ENCODE data around the gene MS4A18. TPM values are rescaled to one million over a fixed set of nuclear protein-coding genes. Genes with fewer than 3 reads are reported as not detected.

The MS4A18 gene
- total RNA-seq, 1 experiment from 2014 or later: not detected

DNA sequence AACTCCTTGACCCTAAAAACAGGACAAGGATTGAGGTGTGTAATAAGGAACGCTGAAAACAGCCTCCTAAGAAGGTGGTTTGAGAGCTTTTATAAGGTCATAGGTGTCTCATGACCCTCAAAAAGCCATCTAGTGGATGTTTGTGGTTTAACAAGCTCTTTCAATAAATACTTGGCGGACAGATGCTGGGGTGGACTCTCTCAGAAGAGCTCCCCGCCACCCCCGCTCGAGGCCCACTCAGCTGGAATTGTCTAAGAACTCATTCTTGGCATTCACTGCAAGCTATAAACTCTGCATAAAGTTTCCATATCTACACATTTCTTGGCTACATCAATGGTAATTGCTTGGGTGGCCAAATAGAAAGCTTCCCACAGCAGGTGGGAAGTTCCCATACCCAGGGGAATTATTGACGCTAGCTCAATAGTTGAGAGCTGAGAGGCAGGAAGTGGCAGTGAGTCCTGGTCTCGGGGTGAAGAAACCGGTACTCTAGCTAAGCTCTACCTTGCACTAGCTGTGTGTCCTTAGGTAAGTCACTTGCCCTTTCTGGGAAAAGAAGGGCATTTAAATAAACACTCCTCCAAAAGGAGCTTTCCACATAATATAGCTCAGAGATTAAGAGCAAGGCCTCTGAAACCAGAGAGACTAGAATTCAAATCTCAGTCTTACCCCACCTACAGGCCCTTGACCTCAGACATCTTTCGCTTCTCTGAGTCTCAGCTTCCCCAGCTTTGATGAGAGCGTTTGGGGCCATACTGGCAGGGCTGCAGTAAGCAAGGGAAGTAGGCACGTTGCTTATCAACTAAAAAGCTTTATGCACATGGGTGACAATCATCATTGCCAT, 38.6 kb downstream of the MS4A18 start:
- POLR2A ChIA-PET: no interaction called here
- intact Hi-C loops (cut with micrococcal nuclease): no loop called here
- Histone ChIP-seq H3K36me3 (ENCODE audit: control insufficient read depth in 1 of 2, insufficient read depth in 2 of 2, low read length in 2 of 2) (no peaks in the 10 kb centered on the region), H2AFZ (ENCODE audit: low read depth, low read length, poor library complexity, severe bottlenecking) (no peak overlapping the region), H3K4me3 (replicated peaks in 1 of 2; ENCODE audit: low read depth in 1 of 2, low read length in 2 of 2) (no peak overlapping the region), H3K9ac (ENCODE audit: low read length) (no peak overlapping the region), H3K4me2 (ENCODE audit: low read length) (no peak overlapping the region), H3K9me2 (ENCODE audit: insufficient read depth) (no peaks in the 10 kb centered on the region), H3K4me1 (ENCODE audit: control insufficient read depth in 1 of 2, insufficient read depth in 2 of 2, low read length in 2 of 2) (peaks cover 8 to 10% of the 10 kb centered on the region in 2 experiments; a peak in 2 of 4 replicates), H3K9me3 (ENCODE audit: control insufficient read depth in 1 of 2, insufficient read depth in 1 of 2, low read depth in 1 of 2, low read length in 2 of 2) (no peaks in the 10 kb centered on the region), H3K27me3 (ENCODE audit: insufficient read depth, low read length) (0 out of 2 replicates have a peak, but pooled peaks cover 5% of the 10 kb centered on the region), H3K79me2 (ENCODE audit: insufficient read depth, low read length) (no peaks in the 10 kb centered on the region), H3K27ac (ENCODE audit: low read depth, low read length) (no peak overlapping the region), H4K20me1 (ENCODE audit: insufficient read depth) (no peaks in the 10 kb centered on the region)
- CTCF ChIA-PET: interaction anchor here (0.6 to 4.3 kb wide), 20 partner anchors 9 to 498 kb away, joined by 3 to 31 read pairs (median 5); partner anchors contain the start of gene MS4A8
- no TSS peak for BruUV-seq (replicated peaks)
- DNase-seq (ENCODE audit: low read depth, low spot score): peak; percentile 7
- peak; percentile 49 for ATAC-seq
- no peak for TF ChIP-seq ELF1 (IDR thresholded peaks at IDR 0.05; ENCODE audit: borderline replicate concordance, low read depth)
- TF ChIP-seq, protein P1, sequence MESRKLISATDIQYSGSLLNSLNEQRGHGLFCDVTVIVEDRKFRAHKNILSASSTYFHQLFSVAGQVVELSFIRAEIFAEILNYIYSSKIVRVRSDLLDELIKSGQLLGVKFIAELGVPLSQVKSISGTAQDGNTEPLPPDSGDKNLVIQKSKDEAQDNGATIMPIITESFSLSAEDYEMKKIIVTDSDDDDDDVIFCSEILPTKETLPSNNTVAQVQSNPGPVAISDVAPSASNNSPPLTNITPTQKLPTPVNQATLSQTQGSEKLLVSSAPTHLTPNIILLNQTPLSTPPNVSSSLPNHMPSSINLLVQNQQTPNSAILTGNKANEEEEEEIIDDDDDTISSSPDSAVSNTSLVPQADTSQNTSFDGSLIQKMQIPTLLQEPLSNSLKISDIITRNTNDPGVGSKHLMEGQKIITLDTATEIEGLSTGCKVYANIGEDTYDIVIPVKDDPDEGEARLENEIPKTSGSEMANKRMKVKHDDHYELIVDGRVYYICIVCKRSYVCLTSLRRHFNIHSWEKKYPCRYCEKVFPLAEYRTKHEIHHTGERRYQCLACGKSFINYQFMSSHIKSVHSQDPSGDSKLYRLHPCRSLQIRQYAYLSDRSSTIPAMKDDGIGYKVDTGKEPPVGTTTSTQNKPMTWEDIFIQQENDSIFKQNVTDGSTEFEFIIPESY (IDR thresholded peaks at IDR 0.05; ENCODE audit: extremely low read depth, insufficient replicate concordance, low read length): no peak
- no peak for TF ChIP-seq JUND (IDR thresholded peaks at IDR 0.05)
- TF ChIP-seq POLR2AphosphoS5 (IDR thresholded peaks at IDR 0.05; ENCODE audit: low read depth, low read length): no peak
- TF ChIP-seq EZH2 (IDR thresholded peaks at IDR 0.05): no peak
- TF ChIP-seq CEBPB (IDR thresholded peaks at IDR 0.05; ENCODE audit: low read depth): no peak
- TF ChIP-seq ZFX (IDR thresholded peaks at IDR 0.05): no peak
- peak; percentile 21; the same call in 1 of the 2 replicates for TF ChIP-seq RAD21 (IDR thresholded peaks at IDR 0.05; ENCODE audit: low read depth)
- no peak for TF ChIP-seq EGR1 (IDR thresholded peaks at IDR 0.05; ENCODE audit: low read depth)
- TF ChIP-seq, protein P2, sequence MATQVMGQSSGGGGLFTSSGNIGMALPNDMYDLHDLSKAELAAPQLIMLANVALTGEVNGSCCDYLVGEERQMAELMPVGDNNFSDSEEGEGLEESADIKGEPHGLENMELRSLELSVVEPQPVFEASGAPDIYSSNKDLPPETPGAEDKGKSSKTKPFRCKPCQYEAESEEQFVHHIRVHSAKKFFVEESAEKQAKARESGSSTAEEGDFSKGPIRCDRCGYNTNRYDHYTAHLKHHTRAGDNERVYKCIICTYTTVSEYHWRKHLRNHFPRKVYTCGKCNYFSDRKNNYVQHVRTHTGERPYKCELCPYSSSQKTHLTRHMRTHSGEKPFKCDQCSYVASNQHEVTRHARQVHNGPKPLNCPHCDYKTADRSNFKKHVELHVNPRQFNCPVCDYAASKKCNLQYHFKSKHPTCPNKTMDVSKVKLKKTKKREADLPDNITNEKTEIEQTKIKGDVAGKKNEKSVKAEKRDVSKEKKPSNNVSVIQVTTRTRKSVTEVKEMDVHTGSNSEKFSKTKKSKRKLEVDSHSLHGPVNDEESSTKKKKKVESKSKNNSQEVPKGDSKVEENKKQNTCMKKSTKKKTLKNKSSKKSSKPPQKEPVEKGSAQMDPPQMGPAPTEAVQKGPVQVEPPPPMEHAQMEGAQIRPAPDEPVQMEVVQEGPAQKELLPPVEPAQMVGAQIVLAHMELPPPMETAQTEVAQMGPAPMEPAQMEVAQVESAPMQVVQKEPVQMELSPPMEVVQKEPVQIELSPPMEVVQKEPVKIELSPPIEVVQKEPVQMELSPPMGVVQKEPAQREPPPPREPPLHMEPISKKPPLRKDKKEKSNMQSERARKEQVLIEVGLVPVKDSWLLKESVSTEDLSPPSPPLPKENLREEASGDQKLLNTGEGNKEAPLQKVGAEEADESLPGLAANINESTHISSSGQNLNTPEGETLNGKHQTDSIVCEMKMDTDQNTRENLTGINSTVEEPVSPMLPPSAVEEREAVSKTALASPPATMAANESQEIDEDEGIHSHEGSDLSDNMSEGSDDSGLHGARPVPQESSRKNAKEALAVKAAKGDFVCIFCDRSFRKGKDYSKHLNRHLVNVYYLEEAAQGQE (IDR thresholded peaks at IDR 0.05; ENCODE audit: low read depth): no peak
- TF ChIP-seq POLR2A (IDR thresholded peaks at IDR 0.05; ENCODE audit: borderline replicate concordance, extremely low read depth, insufficient read depth, insufficient read length): no peak
- TF ChIP-seq SRF (IDR thresholded peaks at IDR 0.05; ENCODE audit: low read depth): no peak
- TF ChIP-seq TCF7L2 (IDR thresholded peaks at IDR 0.05; ENCODE audit: borderline replicate concordance, extremely low read depth, insufficient read depth, insufficient read length): no peak
- TF ChIP-seq, protein P3, sequence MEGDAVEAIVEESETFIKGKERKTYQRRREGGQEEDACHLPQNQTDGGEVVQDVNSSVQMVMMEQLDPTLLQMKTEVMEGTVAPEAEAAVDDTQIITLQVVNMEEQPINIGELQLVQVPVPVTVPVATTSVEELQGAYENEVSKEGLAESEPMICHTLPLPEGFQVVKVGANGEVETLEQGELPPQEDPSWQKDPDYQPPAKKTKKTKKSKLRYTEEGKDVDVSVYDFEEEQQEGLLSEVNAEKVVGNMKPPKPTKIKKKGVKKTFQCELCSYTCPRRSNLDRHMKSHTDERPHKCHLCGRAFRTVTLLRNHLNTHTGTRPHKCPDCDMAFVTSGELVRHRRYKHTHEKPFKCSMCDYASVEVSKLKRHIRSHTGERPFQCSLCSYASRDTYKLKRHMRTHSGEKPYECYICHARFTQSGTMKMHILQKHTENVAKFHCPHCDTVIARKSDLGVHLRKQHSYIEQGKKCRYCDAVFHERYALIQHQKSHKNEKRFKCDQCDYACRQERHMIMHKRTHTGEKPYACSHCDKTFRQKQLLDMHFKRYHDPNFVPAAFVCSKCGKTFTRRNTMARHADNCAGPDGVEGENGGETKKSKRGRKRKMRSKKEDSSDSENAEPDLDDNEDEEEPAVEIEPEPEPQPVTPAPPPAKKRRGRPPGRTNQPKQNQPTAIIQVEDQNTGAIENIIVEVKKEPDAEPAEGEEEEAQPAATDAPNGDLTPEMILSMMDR (IDR thresholded peaks at IDR 0.05 in 2 of 3, conservative IDR thresholded peaks at IDR 0.05 in 1 of 3; ENCODE audit: borderline replicate concordance in 1 of 3, insufficient read depth in 1 of 3, low read depth in 2 of 3, low read length in 2 of 3): peak; percentile 34 to 59 (median 47); a peak in 5 of 6 replicates
- RAD21 ChIA-PET (ENCODE audit: low non-redundant PET in 1 of 2, low total read pairs in 2 of 2, uncharacterized antibody in 2 of 2, unreplicated experiment in 2 of 2): interaction anchor here in 1 of 2 experiments (0.9 kb wide), 2 partner anchors 12 to 105 kb away, joined by 3 read pairs; no protein-coding TSS in a partner anchor

Data from HCT116 (cell line).